ENCODE measurements around the gene PSMD5.
A peak's percentile ranks its signal among the peaks of the same experiment; 100 is the strongest.

Gene PSMD5

DNA sequence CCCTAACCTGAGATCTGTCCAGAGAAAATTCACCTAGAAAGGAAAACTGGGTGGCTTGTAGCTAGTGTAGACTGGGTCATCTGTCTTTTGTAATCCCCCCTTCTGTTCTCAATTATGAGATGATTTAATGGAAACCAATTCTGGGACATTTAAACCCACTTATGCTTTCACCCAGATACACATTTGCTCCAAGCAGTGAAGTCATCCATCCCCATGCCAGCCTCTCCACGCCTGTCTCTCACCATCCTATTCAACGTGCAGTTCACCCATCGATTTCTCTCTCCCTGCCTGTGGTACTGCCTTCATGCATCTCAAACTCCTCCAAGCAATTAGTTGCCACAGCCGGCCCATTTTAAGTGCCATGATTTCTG, 32.5 kb upstream of the PSMD5 start:
- no peak for DNase-seq (ENCODE audit: low read depth)

DNA sequence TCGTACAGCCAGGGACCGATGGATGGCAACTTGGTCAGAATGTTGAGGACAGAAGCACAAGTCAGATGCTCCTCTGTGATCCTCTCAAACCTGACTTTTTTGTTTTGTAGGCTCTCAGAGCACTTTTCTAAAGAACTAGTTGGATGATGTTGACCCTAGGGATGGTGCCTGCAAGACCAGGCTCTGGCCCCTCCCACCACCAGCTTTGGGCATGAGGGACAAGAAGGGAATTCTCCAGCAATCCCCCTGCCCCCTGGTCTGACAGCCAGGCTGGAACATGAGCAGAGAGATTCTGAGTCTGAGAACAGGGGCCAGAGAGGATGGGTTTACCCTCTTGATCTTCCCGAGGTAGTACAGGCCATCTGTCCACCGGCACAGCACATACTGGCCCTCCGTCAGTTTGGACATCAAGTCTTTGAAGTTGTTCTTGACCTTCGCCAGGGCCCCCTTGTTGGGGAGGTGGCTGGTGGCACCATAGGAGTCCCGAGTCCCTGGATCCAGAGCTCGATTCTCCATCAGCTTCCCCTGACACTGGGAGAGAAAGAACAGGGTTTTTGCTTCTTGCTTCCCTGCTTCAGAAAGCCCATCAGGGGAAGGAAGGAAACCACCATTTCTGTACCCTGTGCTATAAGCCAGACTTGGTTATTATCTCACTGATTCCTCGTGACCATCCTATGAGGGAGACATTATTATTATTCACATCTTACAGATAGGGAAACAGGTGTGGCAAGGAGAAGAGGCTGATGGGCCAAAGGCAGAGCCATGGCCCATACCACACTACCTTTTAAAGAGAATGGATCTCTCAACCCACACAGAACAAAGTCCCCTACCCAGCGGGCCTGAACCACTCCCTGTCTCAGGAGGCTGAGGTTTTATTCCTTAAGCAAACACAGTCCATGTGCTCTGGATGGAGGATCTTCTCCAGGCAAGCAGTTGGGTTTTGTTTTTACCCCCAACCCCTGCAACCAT, 31.8 kb upstream of the PSMD5 start:
- DNase-seq (ENCODE audit: low read depth) = no peak

DNA sequence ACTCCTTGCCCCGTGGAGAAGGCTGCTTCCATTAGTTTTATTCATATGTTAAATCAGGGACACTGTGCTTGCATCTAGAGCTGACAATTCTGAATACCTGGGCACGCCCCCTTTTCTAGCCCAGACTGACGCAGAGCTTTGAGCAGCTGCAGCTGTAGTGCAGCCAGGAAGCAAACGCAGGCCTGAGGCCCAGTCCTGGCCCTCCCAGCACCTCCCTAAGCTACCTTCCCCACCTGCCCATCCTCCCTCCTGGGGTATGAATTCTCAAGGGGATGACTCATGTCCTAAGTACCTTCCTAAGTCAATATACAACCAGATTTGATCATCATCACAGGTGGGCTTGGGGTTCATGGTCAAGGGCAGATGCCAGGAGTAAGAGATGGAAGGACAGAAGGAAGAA, 30.8 kb upstream of the PSMD5 start:
- DNase-seq (ENCODE audit: low read depth) = no peak

DNA sequence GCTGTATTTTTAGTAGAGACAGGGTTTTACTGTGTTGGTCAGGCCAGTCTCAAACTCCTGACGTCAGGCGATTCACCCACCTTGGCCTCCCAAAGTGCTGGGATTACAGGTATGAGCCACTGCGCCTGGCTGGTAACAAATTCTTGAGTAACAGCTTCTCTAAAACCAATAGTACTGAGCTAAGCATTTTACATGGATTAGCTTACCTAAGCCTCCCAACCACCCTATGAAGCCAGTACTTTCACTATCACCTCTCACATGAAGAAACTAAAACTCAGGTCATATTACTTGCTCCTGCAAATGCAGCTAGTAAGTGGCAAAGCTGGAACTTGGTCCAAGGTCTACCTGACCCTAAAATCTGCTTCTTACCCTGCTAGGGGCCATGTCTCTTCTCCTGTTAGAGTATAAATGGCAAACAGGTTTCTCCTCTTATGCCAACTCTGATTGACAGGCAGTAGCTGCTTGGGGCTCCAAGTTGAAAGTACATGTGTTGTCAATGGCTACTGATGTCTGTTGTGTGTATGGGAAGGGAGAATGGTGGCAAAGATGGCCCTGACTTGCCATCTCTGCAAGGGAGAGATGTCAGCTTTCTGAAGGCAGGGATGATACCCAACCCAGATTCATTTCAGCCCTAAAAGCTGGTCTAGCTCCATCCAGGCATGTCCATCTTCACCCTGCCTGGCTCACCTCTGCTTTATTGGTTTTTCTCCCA, 30.2 kb upstream of the PSMD5 start:
- no peak for DNase-seq (ENCODE audit: low read depth)

GRCh38 chr9:120870206-120870605, 27.5 kb upstream of the PSMD5 start:
- no peak for DNase-seq (ENCODE audit: low read depth)

- no peak for DNase-seq (ENCODE audit: low read depth)
These were observed 27.0 kb upstream of the PSMD5 start for GRCh38 chr9:120869726-120870125.

GRCh38 chr9:120869360-120869687, 26.6 kb upstream of the PSMD5 start:
- no peak for DNase-seq (ENCODE audit: low read depth)

DNA sequence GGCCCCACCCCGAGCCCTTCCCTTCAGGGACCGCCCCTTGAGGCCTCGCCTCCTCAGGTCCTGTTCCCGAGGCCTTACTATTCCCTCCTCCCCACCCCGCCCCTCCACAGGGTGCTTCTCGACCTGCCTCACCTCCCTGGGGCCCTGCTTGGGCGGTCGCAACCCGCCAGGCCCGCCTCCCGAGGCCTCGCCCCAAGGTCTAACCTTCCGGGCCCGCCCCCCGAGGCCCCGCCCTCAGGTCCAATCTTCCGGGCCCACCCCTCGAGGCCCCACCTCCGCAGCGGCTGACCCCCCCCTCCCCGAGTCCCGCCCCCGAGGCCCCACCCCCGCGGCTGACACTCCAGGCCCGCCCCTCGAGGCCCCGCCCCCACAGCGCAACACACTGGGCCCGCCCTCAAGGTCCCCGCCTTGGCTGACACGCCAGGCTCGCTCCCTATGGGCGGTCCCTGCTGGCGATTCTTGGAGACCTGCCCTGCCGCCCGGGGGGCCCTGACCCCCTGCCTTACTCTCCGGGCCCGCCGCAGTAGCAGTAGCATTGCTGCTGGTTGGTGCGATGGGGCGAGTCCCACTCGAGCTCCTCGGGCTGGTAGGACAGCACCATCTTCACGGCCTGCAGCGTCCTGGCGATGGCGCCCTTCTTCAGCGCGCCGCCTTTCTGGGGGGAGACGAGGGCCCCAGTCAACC, 26.1 kb upstream of the PSMD5 start:
- DNase-seq (ENCODE audit: low read depth) = peak; percentile 98

DNA sequence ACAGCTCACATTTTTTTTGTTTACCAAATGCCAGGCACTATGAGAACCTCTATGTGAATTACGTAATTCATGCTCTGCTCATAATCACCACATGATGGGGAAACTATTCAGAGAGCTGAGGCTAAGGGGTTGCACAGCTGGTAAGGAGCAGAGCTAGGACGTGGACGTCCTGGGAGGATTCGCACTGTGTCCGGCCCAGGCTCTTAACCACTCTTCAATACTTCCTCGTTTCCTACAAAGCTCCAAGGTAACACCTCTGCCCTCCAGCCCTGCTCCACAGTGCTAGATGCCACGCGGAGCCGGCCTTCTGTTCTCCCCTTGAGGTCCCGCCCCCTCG, 25.6 kb upstream of the PSMD5 start:
- DNase-seq (ENCODE audit: low read depth) = no peak

DNA sequence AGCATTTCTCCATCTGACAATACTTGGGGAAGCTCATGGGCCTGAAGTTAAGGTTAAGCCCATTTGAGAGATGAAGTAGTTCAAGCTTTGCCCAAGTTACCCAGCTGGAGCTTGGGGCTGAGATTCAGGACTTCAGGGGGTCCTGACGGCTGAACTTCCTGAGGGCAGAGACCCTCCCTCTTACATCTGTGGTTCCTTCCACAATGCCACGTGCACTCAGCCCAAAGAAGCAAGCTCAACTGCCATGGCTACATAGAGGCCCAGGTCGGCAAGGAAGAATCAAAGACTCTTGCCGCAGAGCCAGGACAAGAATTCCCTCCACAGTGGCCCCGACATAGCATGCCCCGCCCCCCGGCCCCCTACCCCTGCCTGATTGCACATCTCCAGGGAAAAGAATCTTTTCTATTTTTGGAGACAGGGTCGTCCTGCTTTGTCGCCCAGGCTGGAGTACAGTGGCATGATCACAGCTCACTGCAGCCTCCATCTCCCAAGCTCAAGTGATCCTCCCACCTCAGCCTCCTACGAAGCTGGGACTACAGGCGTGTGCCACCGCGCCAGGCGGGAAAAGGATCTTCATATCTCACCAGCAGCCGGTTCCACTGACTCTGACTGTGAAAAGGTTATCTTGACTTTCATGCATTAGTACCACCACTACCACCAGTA, 25.1 kb upstream of the PSMD5 start:
- DNase-seq (ENCODE audit: low read depth) = no peak

DNA sequence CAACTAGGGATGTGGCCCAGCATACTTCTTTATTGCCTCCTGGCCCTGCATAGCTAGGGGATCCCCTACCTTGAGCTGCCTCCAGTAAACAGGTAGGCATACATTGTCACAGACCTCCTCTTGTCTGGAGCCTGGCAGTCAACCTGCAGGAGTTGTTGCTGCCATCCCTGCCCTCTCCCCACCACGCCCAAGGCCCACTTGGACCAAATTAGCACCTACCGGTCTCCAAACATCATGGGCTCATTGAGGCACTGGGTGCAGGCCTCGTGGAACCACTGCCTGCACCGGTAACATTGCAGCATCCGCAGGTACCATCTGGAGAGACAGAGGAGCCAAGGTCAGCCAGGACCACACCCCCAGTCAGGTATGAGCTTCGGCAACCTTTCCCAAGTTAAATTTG, 23.9 kb upstream of the PSMD5 start:
- DNase-seq (ENCODE audit: low read depth) = no peak

GRCh38 chr9:120865809-120866208, 23.1 kb upstream of the PSMD5 start:
- no peak for DNase-seq (ENCODE audit: low read depth)

- no peak for DNase-seq (ENCODE audit: low read depth)
These were observed 22.5 kb upstream of the PSMD5 start for GRCh38 chr9:120865176-120865575.

GRCh38 chr9:120864719-120865118, 22.0 kb upstream of the PSMD5 start:
- DNase-seq (ENCODE audit: low read depth) = no peak

GRCh38 chr9:120863833-120864232, 21.1 kb upstream of the PSMD5 start:
- DNase-seq (ENCODE audit: low read depth) = no peak

DNA sequence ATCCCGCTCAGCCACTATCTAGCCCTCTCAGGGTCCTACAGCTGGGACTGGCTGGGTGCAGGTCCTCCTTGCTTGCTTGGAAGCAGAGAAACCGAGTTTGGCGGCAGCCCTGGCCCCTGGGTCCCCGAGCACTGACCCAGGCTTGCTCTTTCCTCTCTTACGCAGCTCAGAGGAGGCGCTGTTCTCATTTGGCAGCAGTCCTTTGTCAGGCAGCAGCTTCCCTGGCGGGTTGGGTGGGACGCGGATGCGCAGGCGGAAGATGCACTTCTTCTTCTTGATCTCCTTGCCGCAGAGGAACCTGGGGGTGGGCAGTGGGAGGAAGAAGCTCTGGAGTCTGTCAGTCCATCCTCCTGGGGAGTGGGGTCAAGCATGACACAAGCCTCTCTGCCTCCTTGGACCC, 19.7 kb upstream of the PSMD5 start:
- DNase-seq (ENCODE audit: low read depth) = no peak

DNA sequence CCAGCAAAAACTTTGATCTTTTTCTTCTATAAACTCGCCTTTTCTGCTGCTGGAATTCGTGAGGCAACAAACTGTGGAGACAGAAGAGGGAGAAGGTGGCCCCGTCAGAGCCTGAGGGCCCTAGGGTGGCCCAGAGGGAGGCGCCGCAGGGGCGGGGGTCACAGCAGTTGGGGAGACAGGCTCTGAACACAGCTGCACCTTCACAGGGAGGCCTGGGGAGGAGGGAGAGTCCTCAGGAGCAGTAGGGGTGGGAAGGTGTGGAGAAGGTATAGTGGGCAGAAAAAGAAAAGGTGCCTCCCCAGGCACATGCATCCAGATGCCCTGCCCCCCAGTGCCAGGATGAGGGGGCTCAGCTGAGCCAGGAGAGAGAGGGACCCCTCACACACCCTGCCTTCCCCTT, 19.2 kb upstream of the PSMD5 start:
- DNase-seq (ENCODE audit: low read depth) = no peak

- DNase-seq (ENCODE audit: low read depth) = no peak
These were observed 17.4 kb upstream of the PSMD5 start for GRCh38 chr9:120860083-120860482.

DNA sequence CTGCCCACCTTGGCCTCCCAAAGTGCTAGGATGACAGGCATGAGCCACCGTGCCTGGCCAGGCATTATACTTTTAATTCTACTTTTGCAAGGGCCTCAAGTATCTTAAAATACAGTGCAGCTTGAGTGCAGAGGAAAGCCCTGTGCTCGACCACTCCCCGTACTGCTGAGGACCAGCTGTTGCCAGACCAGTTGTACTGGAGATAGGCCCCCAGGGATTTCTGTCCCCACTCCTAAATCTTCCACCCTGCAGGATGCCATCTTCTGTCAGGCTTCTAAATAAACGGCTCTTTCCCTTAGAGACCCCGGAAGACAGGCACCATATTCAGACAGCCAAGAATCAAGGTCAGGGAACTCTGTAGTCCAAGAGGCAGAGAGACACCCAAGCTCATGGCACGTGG, 16.6 kb upstream of the PSMD5 start:
- DNase-seq (ENCODE audit: low read depth) = no peak

DNA sequence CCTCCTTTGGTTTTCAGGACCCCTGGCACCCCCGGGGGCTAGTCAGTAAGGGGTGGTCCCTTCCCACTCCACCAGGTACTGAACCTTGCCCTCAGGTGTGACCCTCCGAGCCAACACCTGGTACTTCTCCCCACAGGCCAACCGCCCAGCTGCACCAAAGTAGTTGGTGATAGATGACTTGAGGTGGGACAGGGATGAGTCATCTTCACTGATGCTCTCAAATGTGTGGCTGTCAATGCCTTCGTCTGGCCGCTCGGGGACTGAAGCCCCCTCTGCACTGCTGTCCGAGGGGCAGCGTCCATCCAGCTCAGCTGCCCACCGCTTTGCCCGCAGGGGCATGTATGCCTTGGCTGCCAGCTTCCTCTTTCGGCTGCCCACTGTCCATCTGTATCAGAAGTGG, 15.2 kb upstream of the PSMD5 start:
- no peak for DNase-seq (ENCODE audit: low read depth)

DNA sequence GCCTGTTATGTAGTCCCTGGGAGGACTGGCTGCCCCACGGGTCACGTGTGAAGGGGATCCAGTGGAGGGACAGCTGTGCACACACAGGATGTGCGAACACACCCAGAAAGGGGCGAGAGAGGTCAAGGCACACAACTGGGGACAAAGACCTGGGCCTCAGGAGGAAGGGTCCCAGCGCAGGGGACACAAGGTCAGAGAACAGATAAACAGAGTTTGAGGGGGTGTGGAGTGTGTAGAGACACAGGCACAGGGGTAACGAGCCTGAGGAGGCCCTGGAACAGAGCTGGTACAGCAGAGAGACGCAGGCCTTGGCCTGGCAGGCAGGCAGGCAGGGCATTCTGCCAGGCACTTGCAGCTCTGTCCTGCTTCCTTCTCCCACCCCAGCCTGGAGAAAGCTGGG, 14.8 kb upstream of the PSMD5 start:
- no peak for DNase-seq (ENCODE audit: low read depth)

- no peak for DNase-seq (ENCODE audit: low read depth)
These were observed 14.0 kb upstream of the PSMD5 start for GRCh38 chr9:120856700-120857099.
